Pulmonary artery endothelial cell (primary cell): ENCODE data around the gene CDH23. TPM values are rescaled to one million over a fixed set of nuclear protein-coding genes. Genes with fewer than 3 reads are reported as not detected.
A peak's percentile ranks its signal among the peaks of the same experiment; 100 is the strongest.

Source experiments
- DNase-seq: peaks from one replicate; pipeline ENCODE4 v3.0.0-alpha.2; 2011; ENCODE audit warnings: low read depth, low spot score
- total RNA-seq: library from RNA; depleted of rRNA; stranded (reverse); fragments of >200 nt; gene quantifications from 2 replicates; pipeline ENCODE4 v1.2.3, GENCODE V29; 2014

CDH23 gene
- total RNA-seq, 1 donor from 2014 or later = 0.07 TPM

GRCh38 chr10:71790749-71791440 lies 394.2 kb downstream of the CDH23 start:
- no peak for DNase-seq

- DNase-seq = no peak
Measured at GRCh38 chr10:71795248-71795647, 398.5 kb downstream of the CDH23 start.

DNA sequence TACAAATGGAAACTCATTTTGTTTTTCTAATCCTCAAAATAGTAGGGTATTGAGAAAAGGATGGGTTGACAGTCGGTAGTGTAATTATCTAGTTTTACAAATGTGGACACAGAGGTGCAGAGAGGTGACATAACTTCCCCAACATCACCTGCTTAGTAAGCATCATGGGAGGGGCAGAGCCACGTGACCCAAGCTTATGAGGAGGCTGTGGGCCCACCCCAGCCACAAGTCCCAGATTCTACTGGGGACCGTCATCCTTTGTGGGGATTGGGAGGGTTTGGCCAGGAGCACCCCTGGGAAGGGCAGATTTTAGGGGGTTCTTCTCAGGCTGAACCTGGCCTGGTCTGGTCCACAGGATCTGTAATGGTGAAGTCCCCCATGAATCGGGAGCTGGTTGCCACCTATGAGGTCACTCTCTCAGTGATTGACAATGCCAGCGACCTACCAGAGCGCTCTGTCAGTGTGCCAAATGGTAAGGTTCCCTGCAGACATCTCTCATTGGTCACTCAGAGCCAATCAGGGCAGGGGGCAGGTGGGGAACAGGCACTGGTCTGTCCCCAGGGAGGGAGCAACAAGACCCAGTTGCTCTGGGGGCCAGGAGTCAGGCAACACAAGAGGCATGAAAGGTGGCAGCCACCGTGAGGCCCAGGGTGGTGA lies 400.2 kb downstream of the CDH23 start:
- no peak for DNase-seq

DNA sequence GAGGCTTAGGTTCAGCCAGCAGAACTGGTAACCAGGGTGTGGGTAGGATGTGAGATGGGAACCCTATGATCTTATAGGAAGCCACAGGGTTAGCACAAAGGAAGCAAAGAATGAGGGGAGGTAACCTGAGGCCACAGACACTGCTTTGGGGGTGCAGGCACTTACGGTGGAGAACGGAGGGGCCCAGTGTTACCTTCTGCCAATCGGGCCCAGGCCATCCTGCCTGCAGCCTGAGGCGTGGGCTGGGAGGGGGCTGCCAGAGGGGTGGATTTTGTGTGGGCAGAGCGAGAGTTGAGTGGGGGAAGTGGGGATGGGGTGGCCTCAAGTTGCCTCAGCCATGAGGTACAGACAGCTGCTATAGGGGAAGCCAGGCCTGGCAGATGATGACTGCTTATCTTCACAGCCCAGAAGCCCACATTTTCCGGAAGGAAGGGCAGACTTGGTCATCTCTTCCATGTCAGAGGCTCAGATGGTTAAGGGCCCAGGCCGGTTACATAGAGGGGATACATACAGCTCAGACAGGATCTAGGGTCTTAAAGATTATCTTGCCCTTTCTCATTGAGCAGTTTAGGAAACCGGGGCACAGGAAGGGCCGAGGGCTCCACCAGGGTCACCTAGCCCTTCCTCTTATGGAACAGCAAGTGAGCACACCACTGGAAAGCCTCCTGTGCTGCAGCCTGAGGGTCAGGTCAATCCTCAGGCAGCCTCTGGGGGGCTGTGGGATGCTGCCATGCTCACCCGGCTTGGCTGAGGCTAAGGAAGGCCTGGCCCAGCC lies 401.0 kb downstream of the CDH23 start:
- peak; percentile 7 for DNase-seq

DNA sequence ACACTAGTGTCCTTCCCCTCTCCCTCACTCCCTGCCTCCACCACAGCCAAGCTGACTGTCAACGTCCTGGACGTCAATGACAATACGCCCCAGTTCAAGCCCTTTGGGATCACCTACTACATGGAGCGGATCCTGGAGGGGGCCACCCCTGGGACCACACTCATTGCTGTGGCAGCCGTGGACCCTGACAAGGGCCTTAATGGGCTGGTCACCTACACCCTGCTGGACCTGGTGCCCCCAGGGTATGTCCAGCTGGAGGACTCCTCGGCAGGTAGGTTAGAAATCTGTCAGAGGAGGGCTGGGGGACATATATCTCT lies 401.5 kb downstream of the CDH23 start:
- no peak for DNase-seq

DNA sequence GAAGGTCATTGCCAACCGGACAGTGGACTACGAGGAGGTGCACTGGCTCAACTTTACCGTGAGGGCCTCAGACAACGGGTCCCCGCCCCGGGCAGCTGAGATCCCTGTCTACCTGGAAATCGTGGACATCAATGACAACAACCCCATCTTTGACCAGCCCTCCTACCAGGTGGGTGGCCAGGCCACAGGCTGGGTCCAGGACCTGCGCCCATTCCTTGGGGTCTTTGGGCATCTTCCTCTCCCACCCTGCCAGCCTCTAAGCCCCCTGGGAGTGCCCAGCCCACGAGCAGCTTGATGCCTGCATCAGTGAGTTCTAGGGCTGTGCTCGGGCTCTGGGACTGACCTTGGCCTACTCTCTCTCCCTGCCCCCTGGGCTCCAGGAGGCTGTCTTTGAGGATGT lies 402.4 kb downstream of the CDH23 start:
- no peak for DNase-seq

DNA sequence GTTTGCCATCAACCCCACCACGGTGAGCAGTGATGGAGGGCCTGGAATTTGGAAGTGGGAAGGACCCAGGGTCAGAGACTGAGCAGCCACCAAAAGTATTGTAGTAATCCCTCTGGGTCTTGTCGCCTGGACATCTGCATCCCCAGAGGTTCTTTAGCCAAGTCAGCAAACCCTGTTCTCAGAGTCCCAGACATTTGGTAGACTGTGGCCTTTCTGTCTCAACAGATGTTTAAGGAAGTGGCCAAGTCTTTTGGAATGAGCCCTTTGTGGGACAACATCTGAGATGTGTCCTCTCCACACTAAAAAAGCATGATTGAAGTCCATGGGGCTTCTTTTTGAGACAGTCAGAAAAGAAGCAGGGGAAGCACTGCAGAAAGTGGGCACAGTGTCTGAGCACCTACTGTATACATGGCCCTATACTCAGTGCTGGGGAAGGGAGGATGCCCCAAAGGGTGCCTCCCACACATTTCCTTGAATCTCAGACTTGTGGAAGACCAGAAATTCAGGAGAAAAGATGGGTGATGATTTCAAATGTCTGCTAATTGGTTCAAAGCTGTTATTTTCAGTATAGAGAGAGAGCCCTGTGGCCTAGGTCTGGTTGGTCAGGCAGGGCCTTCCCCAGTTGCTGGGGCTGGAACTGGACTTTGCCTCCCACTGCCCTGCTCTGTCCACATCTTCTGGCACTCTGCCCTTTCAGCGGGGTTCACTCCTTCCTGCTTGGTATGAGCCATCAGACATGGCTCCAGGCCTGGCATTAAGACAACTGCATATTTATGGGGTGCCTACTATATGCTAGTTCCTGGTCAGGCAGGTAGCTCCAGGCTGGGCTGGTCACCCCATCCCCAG lies 403.1 kb downstream of the CDH23 start:
- DNase-seq = no peak

DNA sequence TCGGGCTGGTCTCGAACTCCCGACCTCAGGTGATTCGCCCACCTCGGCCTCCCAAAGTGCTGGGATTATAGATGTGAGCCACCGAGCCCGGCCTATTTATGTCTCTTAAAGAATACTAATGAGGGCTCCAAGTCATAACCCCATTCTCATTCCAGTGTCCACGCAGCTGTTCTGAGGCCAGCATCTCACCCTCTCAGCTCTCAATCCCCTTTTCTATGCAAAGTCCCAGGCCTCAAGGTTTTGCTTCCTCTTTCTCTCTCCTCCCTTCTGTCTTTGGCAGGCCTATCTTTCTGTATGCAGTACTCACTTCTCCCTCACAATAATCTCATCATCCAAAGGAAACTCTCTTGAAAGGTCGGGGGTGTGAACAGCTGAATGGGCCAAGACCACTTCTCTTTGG lies 404.6 kb downstream of the CDH23 start:
- no peak for DNase-seq

DNA sequence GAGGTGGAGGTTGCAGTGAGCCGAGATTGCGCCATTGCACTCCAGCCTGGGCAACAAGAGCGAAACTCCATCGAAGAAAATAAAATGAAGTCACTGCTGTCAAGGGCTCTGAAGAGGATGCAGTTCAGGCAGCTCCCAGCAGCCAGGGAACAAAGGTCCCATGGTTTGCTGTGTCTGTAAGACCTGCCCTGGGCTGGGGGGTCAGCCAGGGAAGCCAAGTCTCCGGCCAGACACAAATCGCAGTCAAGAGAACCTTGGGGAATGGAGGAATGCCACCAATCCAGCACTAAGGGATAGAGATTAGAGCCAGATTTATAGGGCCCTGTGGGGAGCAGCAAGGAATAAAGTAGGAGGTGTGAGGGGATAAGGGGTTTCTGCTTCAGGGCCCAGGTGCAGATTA lies 405.5 kb downstream of the CDH23 start:
- DNase-seq = no peak

GRCh38 chr10:71802715-71803488 lies 406.2 kb downstream of the CDH23 start:
- no peak for DNase-seq

DNA sequence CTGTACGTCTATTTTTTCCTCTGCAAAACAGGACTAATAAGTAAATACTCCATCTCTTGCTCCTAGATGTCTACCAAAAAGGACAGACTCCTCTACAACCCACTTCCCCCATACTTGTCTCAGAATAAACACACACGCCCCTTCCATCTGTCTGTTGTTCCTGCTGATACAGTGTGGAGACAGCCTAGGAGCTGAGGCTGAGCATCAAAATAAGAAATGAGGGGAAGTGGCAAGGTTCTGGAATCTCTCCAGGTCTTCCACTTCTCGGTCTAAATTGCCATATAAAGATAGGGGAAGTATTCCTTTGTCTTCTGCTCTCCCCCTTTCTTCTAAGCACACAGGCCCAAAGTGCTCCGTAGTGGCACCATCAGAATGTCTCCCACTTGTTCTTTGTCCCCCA lies 407.4 kb downstream of the CDH23 start:
- no peak for DNase-seq

DNA sequence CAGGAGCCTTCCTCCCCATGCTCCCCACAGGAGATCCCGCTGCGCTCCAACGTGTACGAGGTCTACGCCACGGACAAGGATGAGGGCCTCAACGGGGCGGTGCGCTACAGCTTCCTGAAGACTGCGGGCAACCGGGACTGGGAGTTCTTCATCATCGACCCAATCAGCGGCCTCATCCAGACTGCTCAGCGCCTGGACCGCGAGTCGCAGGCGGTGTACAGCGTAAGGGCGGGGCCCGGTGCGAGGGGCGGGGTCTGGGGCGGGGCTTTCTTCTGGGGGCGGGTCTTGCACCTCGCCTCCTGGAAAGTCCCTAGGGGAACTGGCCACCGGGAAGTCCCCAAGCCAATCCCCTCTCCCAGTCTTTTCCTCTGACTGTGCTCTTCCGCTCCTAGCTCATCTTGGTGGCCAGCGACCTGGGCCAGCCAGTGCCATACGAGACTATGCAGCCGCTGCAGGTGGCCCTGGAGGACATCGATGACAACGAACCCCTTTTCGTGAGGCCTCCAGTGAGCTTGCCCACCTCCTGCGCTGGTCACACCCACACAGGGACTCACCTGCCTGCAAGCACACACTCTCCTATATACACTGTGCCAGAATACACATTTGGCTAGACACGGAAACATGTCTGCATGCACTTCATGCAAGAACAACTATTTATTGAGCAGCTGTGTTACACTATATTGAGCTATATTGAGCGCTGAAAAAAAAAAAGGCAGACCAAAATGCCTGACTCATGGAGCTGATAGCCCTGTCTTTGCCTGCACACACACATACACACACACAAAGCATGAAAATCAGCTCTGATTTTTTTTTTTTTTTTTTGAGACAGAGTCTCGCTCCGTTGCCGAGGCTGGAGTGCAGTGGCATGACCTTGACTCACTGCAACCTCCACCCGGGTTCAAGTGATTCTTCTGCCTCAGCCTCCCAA lies 409.3 kb downstream of the CDH23 start:
- no peak for DNase-seq

- DNase-seq = no peak
Measured at GRCh38 chr10:71806704-71807556, 410.2 kb downstream of the CDH23 start.

DNA sequence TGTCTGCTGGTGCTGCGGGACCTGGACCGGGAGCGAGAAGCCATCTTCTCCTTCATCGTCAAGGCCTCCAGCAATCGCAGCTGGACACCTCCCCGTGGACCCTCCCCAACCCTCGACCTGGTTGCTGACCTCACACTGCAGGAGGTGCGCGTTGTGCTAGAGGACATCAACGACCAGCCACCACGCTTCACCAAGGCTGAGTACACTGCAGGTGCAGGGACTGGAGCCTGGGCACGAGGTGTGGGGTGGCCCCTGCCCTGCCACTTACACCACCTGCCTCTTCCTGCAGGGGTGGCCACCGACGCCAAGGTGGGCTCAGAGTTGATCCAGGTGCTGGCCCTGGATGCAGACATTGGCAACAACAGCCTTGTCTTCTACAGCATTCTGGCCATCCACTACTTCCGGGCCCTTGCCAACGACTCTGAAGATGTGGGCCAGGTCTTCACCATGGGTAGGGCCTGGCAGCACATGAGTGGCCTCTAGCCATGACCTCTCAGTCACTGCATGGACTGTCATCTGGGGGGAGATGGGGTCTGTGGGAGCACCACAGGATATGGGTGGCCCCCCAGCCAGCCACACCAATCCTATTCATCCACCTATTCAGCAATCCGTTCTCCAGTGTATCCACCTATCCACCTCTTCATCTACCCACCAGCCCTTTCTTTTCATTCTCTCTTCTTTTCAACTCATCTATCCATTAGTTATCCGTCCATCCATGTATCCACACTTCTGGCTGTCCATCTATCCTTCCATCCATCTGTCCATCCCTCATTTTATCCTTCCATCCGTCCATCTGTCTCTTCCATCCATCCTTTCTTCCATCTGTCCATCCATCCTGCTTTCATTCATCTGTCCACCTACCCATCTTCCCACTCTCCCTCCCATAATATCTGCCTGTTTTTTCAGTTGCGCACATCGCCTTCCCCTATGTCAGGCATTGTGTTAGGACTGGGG lies 411.1 kb downstream of the CDH23 start:
- no peak for DNase-seq

DNA sequence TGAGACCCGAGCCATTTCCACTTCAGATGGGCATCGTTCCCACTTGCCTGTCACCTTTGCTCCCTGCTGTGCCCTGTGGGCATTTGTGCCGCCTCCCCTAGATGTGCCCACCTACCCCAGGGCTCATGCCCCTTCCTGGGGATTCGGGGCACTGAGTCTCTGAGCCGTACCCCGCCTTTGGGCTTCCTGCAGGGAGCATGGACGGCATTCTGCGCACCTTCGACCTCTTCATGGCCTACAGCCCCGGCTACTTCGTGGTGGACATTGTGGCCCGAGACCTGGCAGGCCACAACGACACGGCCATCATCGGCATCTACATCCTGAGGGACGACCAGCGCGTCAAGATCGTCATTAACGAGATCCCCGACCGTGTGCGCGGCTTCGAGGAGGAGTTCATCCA lies 412.9 kb downstream of the CDH23 start:
- DNase-seq = no peak

GRCh38 chr10:71810048-71810750 lies 413.5 kb downstream of the CDH23 start:
- DNase-seq = no peak

DNA sequence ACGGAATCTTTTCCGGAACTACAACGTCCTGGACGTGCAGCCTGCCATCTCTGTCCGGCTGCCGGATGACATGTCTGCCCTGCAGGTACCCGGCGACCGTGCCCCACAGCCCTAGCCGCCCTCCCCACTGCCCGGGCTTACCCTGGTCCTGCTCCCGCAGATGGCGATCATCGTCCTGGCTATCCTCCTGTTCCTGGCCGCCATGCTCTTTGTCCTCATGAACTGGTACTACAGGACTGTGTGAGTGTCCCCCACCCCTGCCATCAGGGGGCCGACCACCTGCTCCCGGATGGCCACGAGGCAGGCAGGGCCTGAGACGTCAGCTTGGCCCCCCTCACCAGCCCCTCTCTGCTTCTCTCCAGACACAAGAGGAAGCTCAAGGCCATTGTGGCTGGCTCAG lies 414.6 kb downstream of the CDH23 start:
- DNase-seq = no peak
